T-helper 1 cell (primary cell): ENCODE results near the gene URB1.
"Not testable (repeated sequence)": the region's sequence is repeated elsewhere in the genome, so short reads cannot be mapped to it uniquely, and the experiment has no call there.

Source experiments
- DNase-seq, 5 donors: peaks; one replicate each; pipeline ENCODE4 v3.0.0-alpha.2; 2012 to 2020
- total RNA-seq, 4 donors: gene quantifications; one replicate each; lab custom pipeline; 2026; lab: John Stamatoyannopoulos, UW

The URB1 gene, protein sequence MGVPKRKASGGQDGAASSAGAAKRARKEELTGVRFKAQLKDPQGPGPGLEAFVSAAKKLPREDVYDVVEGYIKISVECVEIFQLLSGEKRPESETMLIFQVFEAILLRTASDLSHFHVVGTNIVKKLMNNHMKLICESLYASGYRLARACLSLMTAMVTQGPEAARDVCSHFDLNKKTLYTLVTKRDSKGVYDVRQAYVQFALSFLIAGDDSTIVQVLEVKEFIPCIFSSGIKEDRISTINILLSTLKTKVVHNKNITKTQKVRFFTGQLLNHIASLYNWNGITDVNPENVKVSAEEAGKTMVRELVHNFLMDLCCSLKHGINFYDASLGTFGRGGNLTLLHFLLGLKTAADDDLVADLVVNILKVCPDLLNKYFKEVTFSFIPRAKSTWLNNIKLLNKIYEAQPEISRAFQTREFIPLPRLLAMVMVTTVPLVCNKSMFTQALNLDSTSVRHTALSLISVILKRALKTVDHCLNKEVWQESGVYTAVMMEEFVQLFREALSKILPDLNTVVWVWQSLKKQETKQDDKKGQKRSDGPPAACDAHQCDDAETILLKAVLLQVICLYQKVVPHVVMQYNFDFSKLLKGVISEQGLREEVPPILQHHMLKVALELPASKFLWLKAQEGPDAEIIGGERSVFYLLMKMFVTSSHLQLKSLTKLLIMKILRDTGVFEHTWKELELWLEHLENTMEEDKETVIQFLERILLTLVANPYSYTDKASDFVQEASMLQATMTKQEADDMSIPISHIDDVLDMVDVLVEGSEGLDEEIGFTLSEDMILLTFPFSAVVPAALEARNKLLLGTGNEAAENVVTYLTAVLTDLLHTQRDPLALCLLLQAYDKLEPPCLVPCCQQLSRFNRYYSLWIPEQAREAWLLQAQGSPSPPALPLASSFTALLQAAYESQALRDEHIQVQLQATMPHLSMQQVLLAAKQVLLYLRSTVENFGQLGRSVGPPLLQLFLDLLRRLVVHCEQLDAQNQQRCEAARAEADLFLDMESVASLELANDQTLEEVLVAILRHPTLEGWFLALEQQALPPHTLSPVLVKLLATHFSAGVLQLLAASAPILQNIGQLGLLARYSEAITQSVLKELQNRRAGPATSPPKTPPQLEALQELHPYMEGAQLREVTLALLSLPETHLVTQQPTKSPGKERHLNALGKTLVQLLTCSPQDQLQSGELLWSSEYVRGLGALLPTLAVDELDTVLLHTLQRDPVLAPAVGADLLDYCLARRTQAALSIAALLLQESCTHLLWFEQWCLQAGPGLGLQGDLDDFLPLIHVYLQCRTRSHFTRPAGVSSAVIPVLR (N-terminal part only)
- total RNA-seq: 39.0 to 69.9 (median 58.8) reads per million in 4 donors

DNA sequence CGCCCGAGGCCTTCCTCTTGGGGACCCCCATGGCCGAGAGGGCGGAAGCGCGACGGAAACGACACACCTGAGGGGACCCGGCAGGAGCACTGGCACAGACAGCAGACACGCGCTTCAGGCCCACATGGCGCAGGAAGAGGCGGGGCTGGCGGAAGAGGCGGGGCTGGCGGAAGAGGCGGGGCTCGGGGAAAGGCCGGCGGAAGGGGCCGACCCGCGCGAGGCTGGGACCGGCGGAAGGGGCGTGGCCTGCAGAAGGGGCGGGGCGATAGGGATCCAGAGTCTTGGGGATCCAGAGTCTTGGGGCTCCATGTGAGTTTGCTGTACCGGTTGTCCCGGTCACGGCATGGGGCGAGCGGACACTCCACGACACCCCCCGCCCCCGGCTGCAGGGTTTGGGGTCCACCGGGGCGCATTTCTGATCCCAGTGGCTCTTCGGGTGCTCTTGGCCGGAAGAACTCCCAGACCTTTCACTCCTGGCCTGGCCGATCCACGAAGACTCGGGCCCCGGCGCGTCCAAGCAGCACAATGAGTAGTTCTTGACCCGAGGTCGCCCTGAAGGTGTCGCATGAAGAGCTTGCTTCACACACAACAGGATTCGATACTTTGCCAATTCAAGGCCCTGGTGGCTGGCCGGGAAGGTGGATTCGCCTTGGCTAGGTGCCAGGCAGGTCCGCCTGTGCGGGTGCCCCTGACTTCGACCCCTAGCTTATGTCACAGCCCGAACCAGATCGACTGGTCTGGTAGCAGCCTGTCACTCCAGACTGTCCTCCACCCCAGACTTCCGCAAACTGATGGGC lies at the start of gene URB1:
Gene URB1 (minus strand): TSS at position 133 of the 797 bp plus-strand sequence. CDS start 102 bp downstream, at position 31.
- DNase-seq: peak; percentile 89 to 93 (median 92)

DNA sequence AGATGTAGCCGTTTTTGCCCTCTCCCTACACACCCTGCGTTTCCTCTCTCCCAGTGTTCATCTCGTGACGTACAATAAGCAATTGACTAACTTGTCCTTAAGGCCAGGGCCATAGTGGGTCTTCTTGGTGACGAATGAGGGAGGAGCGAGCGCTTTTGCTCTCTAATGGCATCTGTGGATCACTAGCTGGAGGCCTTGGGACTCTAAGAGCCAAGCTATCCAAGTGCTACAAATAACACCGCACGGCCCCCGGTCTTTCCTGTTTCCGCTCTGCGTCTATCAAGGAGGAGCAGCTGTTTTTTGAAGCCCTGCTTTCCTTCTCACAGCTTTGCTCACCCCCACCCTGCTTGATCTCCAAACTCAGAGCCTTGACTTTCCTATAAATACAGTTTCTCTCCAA lies 44.9 kb upstream of the URB1 start:
- no peak for DNase-seq

DNA sequence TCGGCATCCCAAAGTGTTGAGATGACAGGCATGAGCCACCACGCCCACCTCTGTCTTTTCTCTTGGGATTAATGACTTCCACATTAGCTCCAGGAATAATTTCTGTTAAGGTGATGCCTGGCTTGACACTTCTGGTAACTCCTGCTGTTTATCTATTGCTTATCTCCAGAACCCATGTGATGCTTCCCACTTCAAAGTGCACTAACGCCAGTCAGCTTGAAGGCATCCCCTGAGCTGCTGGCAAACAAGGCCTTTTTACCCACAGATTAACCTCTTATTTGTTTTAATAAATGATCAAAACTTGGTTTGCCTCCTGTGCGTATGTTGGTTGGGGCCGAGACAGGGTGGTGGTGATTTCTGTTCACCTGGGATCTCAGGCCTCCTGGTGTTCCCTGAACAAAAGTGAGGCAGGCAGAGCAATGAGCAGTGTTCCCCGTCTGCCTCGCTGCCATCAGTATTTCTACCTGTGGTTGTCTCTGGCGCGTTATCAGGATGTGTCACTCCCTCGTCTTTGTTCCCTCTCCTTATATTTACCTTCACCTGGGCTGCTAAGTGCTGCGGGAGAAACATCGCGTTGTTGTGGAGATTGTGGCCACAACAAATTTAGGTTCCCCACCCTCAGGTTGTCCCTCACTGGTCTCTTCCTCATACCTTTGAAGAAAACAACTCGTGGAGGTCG lies 40.3 kb upstream of the URB1 start:
- DNase-seq: not testable (repeated sequence)

DNA sequence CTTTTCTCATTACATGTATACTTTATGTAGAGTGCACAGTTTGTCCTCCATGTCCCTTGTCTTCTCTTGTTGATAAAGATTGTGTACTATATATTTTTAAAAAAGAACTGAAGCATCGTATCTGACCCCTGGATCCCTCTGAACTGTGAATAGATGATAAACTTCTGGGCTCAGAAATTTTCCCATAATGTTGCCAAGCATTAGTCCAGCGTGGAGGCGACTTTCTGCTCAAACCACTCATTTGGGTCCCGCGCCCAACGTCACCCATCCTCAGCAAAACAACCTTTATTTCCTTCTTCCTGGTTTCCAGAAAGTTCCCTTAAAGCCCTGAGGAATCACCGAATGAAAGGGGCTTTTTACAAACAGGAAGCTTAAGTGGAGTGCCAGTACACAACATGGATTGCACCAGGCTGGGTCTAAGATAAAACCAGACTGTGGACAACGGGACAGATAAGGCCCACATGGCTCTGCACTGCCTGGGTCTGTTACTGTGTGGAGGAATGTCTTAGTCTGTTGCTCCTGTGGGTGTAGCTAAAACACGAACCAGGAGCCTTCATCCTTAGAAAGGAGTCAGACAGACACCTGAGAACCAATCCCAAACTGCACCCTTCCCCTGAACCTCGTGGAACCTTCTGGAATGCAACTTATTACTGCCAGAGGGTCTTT lies 35.3 kb upstream of the URB1 start:
- no peak for DNase-seq

DNA sequence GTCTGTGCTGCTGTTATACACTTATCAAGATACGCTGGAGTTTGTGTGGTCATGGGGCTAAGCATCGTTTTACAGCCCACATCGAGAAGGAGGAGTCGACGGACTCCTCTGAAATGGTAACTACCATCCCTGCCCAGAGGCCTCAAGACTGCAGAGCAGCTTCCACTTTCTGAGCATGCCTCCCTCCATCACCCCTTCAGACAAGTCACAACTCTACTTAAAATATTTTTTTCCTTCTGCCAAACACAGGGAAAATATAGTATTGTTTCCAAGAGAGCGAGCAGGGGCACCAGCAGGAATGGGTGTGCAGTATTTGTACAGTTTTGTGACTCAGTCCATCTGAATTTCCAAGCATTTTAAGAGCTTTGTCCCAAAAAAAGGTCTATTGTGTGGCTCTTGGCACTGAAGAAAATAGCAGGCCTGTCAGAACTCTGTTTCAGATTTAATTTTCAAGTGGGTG lies 33.8 kb upstream of the URB1 start:
- DNase-seq: no peak

DNA sequence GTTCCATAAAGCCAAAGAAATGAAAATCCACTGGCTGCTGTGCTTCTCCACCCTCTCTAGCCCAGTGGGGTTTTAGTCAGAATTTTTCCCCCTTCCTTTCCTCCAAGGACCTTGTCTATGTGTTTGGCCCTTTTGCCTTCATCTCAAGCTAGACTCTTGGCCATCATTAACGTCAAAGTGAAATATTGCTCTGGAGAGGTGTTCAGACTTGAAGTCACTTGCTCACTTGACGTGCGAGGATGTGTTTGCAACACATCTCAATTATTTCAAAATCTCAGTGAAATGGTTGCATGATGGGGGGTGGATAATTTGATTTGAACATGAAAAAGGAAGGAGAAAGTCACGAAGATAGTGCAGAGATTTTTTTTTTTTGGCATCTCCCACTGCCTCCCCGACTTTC lies 33.3 kb upstream of the URB1 start:
- no peak for DNase-seq

DNA sequence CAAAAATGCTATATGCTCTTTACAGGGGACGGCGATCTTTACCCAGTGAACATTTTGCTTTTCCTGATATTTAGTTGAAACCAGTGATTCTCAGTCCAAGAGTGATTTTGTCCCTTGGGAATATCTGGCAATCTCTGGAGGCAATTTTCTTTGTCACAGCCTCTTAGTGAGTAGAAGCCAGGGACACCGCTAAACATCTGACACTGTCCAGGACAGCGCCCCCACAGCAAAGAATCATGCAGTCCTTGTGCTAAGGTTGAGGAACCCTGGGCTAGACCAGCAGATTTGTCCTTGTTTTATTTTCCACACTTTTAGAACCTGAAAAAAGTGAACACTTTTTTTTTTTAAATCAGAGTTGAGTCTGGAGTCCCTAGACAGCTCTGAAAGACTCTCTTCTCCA lies 32.8 kb upstream of the URB1 start:
- no peak for DNase-seq

DNA sequence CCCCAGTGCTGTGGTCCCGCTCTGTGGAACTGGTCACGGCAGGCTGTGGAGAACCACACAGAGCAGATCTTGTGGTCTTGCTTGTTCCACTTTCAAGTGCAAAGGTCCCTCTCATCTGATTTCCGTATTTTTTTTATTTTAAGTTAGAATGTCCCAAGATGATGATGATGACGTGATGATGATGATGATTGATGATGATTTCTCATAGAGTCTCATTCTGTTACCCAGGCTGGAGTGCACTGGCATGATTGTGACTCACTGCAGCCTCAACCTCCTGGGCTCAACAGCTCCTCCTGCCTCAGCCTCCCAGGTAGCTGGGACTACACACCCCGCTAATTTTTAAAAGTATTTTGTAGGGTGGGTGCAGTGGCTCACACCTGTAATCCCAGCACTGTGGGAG lies 31.9 kb upstream of the URB1 start:
- DNase-seq: no peak

DNA sequence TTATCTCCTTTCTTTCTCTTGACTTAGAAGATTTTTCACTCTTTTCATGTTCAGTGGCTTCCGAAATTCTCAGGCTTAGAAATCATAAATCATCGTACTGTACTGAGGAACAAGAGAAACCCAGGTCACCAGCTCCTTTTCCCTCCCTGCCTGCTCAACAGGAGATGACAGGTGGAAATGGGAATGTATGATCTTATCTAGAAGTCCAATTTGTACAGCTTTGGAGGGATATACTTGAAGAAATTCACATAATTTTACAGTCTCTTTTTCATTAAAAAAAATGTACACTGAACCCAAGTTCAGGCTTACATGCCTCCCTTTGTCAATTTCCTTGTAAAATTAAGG lies 31.4 kb upstream of the URB1 start:
- no peak for DNase-seq

DNA sequence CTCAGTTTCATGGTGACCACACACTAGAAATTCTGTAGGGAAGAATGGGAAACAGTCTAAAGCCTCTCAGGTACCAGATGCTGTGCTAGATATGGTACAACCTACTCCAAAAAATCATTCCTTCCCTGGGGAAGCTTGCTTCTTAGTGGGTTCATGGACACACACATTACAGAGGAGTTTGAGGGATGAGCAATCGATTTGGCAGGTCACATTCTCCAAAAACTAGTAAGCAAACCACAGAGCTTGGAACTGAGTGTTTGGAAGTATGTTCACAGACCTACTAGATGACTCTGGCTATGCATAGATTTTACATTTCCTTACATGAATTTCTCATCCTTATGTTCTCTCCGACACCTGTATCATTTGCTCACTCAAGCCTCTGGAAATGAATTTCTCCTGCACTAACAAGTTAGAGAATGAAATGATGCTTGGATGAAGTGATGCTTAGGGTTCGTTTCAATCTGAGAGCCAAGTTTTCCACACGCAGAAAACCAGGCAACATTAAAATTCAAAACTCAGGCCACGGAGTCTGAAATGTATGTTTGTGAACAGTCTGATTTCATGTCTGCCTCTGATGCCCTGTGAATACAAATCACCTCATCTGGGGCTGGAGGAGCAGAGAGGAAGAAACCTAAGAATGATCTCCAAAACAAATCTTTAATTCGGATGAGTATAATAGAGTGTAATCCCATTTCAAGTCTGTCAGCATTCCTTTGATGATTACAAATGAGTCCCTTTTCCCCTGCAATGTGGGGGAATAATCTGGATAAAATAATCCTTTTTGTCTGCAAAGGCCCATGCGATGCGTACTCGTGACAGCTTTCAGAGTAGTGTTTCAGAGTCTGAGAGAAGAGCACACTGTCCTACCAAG lies 30.7 kb upstream of the URB1 start:
- DNase-seq: no peak

DNA sequence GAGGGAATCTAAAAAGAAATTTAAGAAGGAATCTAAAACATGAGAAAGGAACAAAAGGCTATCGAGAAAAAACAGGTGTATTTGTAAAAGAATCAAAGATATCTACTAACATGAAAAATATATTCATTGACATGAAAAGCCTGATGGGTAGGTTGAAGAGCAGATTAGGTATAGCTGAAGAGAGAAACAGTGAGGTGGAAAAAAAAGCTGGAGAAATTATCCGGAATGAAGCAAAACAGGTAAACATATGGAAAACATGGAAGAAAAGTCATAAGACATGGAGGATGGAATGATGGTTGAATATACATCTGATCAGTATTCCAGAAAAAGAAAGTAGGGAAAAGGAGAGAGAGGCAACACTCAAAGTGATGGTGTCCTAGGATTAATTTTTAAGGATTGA lies 29.3 kb upstream of the URB1 start:
- DNase-seq: no peak

DNA sequence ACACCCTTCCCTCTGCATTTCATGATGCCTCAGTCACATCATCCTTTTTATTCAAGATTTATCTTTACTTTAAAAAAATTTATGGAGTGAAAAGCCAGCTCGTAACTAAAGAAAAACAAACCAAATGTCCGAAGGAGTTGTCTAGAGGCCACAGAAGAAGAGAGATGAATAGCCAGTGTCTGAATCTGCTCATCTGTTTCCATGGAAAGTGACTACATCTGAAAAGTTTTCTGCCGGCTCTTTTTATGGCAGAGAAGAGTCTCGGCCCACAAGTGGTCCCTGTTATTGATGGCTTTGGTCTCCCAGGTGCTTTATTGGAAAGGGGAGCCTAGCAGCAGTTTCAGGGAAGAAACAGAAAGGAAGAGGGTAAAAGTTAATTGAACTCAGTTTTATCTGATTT lies 25.3 kb upstream of the URB1 start:
- DNase-seq: no peak

DNA sequence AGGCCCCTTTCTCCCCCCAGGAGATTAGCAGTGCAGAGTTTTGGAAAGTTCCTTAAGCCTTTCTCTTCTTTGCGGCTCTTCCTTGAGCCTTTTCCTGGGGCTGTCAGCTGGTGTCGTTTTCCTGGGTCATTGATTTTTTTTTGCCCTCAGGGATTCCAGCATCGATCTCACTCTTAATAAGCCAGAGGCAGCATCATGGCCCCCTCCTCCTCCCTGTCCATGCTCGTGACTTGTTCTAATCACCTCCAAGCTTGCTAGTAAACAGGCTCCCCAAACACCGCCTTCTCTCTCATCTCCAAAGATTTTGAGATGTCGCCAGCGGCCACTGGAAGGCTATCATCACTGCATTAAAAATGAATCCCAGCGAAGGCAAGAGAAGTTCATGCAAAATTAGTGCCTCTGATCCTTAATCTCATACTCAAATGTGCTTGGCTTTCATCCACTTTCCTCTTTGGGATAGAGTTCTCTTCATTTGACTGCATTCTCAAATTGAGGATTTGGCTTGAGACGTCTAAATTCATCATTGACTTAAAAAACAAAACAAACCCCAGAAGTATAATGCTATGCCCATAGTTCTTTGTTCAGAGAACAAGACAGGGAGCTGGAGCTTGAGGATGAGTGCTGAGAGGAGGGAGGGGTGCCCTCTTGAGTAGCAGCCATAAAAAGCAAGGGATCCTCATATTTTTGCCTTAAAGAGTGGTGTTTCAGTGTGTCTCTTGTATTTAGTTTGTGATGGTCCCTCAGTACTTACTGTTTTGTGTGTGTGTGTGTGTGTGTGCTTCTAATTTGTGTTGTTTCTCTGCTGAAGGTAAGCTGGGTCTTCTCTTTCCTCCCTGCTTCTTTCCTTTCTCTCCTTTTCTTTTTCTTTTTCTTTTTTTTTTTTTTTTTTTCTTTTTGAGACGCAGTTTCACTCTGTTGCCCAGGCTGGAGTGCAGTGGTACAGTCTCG lies 22.9 kb upstream of the URB1 start:
- no peak for DNase-seq

DNA sequence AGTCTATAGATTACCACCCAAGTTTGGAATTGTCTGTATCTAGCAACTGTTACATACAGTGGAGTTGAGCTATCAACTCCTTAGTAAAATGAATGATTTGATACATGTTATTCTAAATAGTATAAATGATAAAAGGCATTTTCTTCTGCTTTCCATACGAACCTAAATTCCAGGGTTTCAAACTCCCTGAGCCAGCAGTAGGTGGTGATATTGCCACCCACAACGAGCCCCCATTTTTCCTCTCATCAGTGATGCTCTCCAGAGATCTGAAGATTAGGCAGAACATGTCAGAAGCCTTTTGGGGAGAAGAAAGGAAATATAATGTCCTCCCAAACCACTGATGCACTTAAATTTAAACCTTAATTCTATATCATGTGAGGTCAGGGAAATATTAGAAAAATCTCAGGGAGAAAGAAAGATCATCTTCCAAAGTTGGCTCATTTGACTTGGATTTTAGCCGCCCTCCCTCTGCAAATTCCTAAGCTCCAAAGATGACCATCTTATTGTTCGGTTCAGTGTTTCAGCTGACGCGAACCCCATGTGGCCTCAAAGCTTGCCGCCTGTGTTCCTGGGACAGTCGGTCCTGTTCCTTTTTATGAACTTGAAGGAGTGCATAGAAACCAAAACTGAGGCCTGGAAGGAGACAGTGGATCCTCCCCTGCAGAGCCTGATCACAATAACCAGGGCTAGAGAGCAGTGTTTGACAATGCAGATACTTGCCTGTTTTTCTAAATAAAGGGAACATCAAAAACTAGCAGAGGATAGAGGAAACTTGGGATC lies 22.0 kb upstream of the URB1 start:
- no peak for DNase-seq

DNA sequence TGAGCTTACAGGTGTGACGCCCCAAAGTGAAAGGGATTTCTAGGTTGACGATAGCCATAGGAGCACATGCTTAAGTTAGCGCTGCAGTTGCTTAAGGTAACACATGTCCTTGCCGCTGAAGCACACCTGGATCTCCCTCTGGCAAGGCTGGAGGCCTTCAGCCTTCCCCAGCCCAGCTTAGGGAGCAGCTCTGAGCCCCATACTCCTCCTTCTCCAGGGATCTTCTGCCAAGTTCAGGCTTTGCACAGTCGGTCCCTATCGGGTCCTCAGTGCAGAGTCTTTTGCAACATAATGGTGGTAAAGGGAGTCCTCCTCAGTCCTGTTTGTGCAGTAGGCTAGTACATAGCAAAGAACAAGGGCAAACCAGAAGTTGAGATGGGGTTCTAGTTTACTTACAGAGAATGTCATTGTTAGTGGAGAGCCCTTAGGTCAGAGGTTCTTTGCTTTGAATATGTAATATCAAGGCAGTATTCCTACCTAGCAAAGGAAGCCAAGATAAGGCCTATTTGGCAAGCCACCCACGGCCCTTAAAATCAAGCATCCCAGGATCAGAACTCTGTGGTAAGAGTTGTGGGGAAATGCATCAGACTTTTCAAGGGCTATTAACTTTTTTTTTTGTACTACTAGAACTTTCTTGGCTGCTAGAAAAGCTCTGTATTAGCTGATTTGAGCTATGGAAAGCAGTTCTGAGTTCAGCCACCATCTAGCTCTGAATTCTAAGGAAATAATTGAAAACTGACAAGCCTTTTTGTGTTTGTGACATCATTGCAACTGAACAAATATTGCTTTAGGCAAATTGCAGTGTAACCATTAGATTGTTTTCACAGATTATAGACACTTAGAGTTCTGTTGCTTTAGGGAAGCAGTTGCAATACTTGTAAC lies 21.1 kb upstream of the URB1 start:
- DNase-seq: no peak

DNA sequence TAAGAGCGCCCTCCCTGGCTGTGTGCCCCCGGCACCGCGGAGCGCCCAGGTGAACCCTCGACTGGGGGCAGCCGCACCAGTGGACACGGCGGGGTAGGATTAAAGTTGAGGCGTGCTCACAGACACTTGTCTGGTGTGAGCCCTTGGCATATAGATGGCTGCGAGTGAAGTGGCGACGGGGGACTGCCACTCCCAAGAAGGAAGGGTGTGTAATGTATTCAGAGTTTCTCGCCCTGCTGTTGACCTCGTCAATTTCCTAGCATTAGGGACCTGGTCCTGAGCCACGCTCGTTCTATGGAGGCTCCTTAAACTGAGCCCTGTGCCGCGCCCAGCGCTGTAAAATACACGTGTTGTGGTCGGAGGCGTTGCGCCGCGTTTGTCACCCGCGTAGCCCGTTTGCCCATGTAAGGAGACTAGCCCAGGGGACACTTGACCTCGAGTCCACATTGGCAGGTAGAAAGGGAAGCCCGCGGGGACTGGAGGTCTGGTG lies 20.2 kb upstream of the URB1 start:
- DNase-seq: peak in 1 of 5 donors; percentile 22
